ENCODE measurements around the gene GPR84. TPM values are rescaled to one million over a fixed set of nuclear protein-coding genes. Genes with fewer than 3 reads are reported as not detected.

The GPR84 gene
- polyA plus RNA-seq, 2 of the 4 experiments (the other 2 are of a cell fraction): not detected

DNA sequence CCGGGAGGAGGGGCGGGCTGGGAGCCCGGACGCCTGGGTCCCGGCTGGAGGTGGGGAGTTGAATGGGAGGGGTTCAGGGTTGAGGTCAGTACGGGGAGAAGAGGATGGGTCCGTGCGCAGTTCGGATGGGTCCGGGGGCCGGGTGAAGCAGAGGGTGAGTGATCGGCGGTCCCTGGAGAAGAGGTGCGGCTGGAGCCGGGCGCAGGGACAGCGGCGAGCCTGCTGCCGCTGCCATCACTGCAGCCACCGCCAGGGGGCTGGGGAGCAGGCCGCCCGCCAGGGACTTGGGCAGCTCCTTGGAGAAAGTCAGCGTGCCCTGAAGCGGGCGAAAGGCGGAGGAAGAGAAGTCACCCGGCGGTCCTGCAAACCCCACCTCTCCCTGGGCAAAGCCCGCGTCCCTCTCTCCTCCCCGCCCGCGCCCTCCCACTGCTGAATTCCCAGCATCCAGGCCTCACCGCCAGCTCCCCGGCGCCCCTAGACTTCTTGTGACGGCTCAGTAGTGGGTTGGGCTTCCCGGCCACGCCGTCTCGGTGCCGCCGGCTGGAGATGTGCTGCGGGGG, 6.0 kb upstream of the GPR84 start:
- Histone ChIP-seq H3K4me2 (peak overlapping the region; percentile 93), H3K4me3 (peak overlapping the region; percentile 47), H3K27ac (peak overlapping the region; percentile 50 to 88), H3K9me3 (no peaks in the 10 kb centered on the region), H3K4me1 (peaks cover 65% of the 10 kb centered on the region)
- 13% methylated on average over 25 of the region's 44 CpGs for WGBS (ENCODE audit: missing lambda C conversion rate)
- DNase-seq (ENCODE audit: low read depth in 1 of 2, low spot score in 1 of 2): peak; percentile 90 to 92
- POLR2A ChIA-PET: interaction anchor here (0.7 to 1.1 kb wide), 3 partner anchors 9 to 11 kb away, joined by 3 to 10 read pairs (median 3); no protein-coding TSS in a partner anchor
- CTCF ChIA-PET: interaction anchor here (0.7 to 3.5 kb wide), 43 partner anchors 9 to 365 kb away, joined by 3 to 146 read pairs (median 5); partner anchors contain the start of gene COPZ1
- peak; percentile 77 to 89 for ATAC-seq
- FAIRE-seq: no peak
- no peak for TF ChIP-seq EP300 (IDR thresholded peaks at IDR 0.05)
- no peak for TF ChIP-seq RFX5 (IDR thresholded peaks at IDR 0.05)
- TF ChIP-seq KDM1A (IDR thresholded peaks at IDR 0.05; ENCODE audit: low read depth): no peak
- no peak for TF ChIP-seq HEYL (CRISPR knock-in tag; IDR thresholded peaks at IDR 0.05)
- peak; percentile 56 to 71 for TF ChIP-seq RAD21 (conservative IDR thresholded peaks at IDR 0.05 in 1 of 2, IDR thresholded peaks at IDR 0.05 in 1 of 2)
- TF ChIP-seq, protein P1, sequence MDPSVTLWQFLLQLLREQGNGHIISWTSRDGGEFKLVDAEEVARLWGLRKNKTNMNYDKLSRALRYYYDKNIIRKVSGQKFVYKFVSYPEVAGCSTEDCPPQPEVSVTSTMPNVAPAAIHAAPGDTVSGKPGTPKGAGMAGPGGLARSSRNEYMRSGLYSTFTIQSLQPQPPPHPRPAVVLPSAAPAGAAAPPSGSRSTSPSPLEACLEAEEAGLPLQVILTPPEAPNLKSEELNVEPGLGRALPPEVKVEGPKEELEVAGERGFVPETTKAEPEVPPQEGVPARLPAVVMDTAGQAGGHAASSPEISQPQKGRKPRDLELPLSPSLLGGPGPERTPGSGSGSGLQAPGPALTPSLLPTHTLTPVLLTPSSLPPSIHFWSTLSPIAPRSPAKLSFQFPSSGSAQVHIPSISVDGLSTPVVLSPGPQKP (IDR thresholded peaks at IDR 0.05; ENCODE audit: low read depth, low read length): no peak
- no peak for TF ChIP-seq ZNF302 (CRISPR knock-in tag; IDR thresholded peaks at IDR 0.05)
- no peak for TF ChIP-seq BHLHE40 (IDR thresholded peaks at IDR 0.05; ENCODE audit: low read depth, low read length)
- no peak for TF ChIP-seq RARB (CRISPR knock-in tag; IDR thresholded peaks at IDR 0.05)
- TF ChIP-seq, protein P2, sequence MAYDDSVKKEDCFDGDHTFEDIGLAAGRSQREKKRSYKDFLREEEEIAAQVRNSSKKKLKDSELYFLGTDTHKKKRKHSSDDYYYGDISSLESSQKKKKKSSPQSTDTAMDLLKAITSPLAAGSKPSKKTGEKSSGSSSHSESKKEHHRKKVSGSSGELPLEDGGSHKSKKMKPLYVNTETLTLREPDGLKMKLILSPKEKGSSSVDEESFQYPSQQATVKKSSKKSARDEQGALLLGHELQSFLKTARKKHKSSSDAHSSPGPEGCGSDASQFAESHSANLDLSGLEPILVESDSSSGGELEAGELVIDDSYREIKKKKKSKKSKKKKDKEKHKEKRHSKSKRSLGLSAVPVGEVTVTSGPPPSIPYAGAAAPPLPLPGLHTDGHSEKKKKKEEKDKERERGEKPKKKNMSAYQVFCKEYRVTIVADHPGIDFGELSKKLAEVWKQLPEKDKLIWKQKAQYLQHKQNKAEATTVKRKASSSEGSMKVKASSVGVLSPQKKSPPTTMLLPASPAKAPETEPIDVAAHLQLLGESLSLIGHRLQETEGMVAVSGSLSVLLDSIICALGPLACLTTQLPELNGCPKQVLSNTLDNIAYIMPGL (CRISPR knock-in tag; IDR thresholded peaks at IDR 0.05; ENCODE audit: borderline replicate concordance): no peak
- no peak for TF ChIP-seq FOSL2 (IDR thresholded peaks at IDR 0.05)
- no peak for TF ChIP-seq FOSL2 (CRISPR knock-in tag; IDR thresholded peaks at IDR 0.05)
- TF ChIP-seq HOXA7 (CRISPR knock-in tag; IDR thresholded peaks at IDR 0.05): no peak
- peak; percentile 70; the same call in 1 of the 2 replicates for TF ChIP-seq MYC (IDR thresholded peaks at IDR 0.05; ENCODE audit: borderline replicate concordance, low read length)
- TF ChIP-seq POLR2A (IDR thresholded peaks at IDR 0.05; ENCODE audit: low read length): no peak
- no peak for TF ChIP-seq HOXB13 (CRISPR knock-in tag; IDR thresholded peaks at IDR 0.05; ENCODE audit: low read depth)
- no peak for TF ChIP-seq SREBF2 (IDR thresholded peaks at IDR 0.05)
- no peak for TF ChIP-seq TFCP2L1 (CRISPR knock-in tag; IDR thresholded peaks at IDR 0.05)
- TF ChIP-seq CBX8 (IDR thresholded peaks at IDR 0.05): no peak
- no peak for TF ChIP-seq TP53 (CRISPR knock-in tag; IDR thresholded peaks at IDR 0.05)
- no peak for TF ChIP-seq JUN (IDR thresholded peaks at IDR 0.05)
- no peak for TF ChIP-seq NPAS2 (CRISPR knock-in tag; IDR thresholded peaks at IDR 0.05; ENCODE audit: borderline replicate concordance)
- no peak for TF ChIP-seq PHF8 (IDR thresholded peaks at IDR 0.05; ENCODE audit: borderline replicate concordance, low read depth)
- no peak for TF ChIP-seq NR3C1 (IDR thresholded peaks at IDR 0.05)
- no peak for TF ChIP-seq HDAC2 (IDR thresholded peaks at IDR 0.05)
- no peak for TF ChIP-seq KDM5A (IDR thresholded peaks at IDR 0.05)
- TF ChIP-seq FOSB (CRISPR knock-in tag; IDR thresholded peaks at IDR 0.05): no peak
- TF ChIP-seq ZFP36 (IDR thresholded peaks at IDR 0.05; ENCODE audit: borderline replicate concordance, partially characterized antibody): no peak
- no peak for TF ChIP-seq FOXS1 (CRISPR knock-in tag; IDR thresholded peaks at IDR 0.05)
- TF ChIP-seq MAFK (IDR thresholded peaks at IDR 0.05; ENCODE audit: partially characterized antibody): no peak
- no peak for TF ChIP-seq RNF2 (IDR thresholded peaks at IDR 0.05; ENCODE audit: borderline replicate concordance, low read depth)
- TF ChIP-seq JUNB (IDR thresholded peaks at IDR 0.05): no peak
- TF ChIP-seq REST (IDR thresholded peaks at IDR 0.05): no peak
- no peak for TF ChIP-seq HES2 (IDR thresholded peaks at IDR 0.05)
- TF ChIP-seq GATA3 (IDR thresholded peaks at IDR 0.05; ENCODE audit: borderline replicate concordance): no peak
- no peak for TF ChIP-seq ZSCAN20 (CRISPR knock-in tag; IDR thresholded peaks at IDR 0.05)
- no peak for TF ChIP-seq CBX2 (IDR thresholded peaks at IDR 0.05; ENCODE audit: borderline replicate concordance, low read depth)
